GM21825 (cell line): ENCODE results near the gene HOXC11.

ENCODE experiments used
- ATAC-seq: cut with Tn5 transposase; IDR thresholded peaks from one replicate; pipeline ENCODE4 v1.9.1; 2021; ENCODE audit warnings: mild to moderate bottlenecking, moderate library complexity; ENCODE audit not compliant: unreplicated experiment

The HOXC11 gene

GRCh38 chr12:53971686-53972085 lies 1.2 kb upstream of the HOXC11 start:
- ATAC-seq, result no peak

GRCh38 chr12:53972152-53972702 lies 699 bp upstream of the HOXC11 start:
- ATAC-seq, result no peak

DNA sequence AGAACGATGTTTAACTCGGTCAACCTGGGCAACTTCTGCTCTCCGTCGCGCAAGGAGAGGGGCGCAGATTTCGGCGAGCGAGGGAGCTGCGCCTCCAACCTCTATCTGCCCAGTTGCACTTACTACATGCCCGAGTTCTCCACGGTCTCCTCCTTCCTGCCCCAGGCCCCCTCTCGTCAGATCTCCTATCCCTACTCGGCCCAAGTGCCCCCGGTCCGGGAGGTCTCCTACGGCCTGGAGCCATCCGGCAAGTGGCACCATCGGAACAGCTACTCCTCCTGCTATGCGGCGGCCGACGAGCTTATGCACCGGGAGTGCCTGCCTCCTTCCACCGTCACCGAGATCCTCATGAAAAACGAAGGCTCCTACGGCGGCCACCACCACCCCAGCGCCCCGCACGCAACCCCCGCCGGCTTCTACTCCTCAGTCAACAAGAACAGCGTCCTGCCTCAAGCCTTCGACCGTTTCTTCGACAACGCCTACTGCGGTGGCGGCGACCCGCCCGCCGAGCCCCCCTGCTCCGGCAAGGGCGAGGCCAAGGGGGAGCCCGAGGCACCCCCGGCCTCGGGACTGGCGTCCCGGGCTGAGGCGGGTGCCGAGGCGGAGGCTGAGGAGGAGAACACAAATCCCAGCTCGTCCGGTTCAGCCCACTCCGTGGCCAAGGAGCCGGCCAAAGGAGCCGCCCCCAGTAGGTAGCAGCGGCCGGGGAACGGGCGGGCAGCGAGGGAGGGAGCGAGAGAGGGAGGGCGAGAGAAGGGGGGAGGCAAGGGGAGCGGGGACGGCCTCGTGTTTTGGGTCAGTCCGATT lies 513 bp downstream of the HOXC11 start:
- no peak for ATAC-seq

DNA sequence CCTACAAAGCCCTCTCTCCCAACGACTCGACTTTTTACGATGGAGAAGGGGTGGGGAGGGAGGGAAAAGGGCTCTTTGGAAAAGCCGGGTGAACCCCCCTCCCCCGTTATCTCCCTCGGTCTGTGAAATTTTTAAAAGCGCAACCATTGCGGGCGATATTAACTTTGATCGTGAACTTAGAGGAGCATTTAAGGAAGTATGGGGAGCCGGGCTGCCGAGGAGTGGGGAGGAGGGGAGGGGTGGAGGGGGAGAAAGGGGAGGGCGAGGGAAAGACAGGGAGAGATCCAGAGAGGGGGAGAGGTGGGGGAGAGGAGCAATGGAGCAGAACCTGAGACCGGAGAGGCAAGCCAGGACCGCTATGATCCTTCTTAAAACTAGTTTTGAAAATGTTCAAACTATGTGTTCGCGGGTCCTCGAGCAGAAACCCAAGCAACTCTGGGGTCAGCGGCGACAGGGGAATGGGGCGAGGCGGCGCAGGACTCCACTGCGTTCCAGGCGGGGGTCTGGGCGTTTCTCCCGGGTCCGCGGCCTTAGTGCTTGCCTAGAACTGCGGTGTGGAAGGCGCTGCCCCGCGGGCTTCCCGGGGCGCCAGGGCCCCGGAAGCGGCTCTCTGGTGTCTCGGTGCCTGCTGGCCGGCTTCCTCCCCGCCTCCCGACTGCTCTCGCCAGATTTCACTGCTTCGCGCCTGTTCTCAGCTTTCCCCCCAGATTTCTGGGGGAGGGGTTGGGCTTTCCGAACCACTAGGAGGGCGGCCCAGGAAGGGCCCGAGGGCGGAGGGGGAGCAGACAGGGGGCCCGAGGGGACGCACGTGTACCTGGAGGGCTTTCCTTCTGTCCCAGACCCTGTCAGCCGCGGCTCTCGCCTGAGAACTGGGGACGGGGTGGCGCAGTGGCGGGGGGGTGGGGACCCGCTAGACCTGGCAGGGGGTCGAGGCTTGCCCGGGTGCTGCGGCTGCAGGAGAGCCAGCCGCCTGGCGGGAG lies 1.4 kb downstream of the HOXC11 start, which contains the start of gene HOTAIR:
TSS of gene HOTAIR (minus strand) at position 871 of the 980 bp plus-strand sequence.
- no peak for ATAC-seq

- no peak for ATAC-seq
These were observed 2.1 kb downstream of the HOXC11 start for GRCh38 chr12:53975064-53975471.

GRCh38 chr12:53975479-53976152 lies 2.7 kb downstream of the HOXC11 start:
- ATAC-seq, result no peak

DNA sequence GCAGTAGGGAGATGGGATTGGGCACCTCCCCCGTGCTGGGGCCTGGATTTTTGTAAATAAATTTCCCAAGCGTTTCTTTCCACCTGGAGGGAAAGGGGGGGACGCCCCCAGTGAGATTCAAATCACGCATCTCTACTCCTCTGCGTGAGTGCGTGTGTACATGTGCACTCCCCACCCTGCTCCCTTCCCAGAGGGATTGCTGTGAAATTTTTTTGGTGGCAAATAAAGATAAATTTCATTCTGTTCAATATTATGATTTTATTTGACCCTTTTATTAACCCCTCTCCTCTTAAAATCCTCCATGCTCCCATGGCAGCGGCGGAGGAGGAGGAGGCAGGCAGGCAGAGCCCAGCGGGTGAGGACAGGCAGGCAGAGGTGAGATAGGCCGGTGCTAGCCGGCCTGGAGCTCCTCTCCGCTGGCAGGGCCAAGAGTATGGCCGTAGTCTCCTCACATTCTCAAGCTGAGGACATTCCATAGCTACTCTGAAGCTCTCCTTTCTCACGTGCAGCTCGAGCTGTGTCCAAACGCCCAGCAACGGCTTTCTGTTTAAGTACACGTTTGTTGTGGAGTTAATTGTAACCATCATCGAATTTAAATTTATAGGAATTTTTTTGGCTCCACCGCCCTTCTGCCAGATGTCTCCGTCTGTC lies 3.4 kb downstream of the HOXC11 start:
- ATAC-seq, result no peak

DNA sequence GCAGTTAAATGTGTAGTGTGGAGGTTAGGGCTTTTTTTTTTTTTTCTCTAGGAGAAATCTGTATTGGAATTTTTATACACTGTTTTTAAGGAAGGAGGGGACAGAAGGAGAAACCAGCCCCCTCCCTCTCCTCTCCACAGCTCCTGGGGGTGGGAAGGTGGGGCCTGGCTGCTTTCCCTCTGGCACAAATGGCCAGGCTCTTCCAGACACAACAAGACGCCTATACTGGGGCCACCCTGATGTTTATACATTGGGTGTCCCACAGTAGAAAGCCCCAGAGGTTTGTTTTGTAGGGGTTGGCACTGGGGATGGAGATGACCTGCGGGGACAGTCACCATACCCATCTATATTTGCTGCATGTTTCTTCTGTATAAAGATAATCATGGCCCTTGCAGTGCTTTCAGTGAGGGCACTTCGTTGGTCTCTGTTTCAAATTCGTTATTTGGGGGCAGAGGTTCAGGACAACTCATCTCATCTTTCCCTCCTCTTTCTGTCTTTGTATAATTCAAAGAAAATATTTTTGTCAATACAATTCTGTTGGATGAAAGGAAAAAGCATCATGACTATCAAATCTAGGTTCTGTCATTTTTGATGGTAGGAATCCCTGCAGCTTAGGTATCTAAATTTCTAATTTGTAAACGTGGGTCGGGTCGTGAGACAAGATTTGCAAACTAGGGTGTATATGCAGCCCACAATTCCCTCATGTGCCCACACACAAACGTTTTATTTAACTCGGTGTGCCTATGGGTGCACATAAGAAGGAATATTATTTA lies 4.1 kb downstream of the HOXC11 start:
- no peak for ATAC-seq

GRCh38 chr12:53977596-53978445 lies 4.9 kb downstream of the HOXC11 start:
- no peak for ATAC-seq

GRCh38 chr12:53978477-53979356 lies 5.8 kb downstream of the HOXC11 start:
- no peak for ATAC-seq

DNA sequence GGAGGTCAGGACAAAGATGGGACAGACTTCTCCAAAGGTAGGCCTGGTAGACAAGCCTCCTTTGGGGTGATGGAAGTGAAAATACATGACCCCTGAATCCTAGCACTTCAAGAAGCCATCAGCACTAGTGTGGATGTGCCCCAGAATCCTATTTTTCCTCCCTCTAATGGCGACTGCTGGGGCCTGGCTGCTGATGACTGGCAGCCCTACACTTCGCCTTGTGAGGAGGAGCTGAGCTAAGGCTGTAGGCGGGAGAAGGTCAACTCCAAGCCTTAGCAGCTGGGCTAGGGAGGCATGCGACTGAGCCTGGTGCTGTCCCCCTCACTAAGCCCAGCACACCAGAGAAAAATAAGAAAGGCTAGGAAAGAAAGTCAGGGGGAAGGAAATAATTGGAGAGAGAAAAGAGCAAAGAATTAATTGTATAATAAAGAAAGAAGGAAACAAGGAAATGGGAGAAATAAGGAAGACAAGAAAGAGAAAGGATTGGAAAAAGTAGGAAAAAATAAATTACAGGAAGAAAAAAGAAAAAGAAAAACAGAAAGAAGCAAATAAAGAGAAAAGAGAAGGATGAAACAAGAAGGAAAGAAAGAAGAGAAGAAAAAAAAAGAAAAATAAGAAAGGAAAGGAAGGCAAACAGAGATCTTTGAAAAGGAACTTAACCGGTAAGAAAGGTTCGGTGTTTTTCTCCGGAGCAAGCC lies 7.3 kb downstream of the HOXC11 start:
- ATAC-seq, result no peak

GRCh38 chr12:53980802-53981496 lies 8.0 kb downstream of the HOXC11 start:
- no peak for ATAC-seq

DNA sequence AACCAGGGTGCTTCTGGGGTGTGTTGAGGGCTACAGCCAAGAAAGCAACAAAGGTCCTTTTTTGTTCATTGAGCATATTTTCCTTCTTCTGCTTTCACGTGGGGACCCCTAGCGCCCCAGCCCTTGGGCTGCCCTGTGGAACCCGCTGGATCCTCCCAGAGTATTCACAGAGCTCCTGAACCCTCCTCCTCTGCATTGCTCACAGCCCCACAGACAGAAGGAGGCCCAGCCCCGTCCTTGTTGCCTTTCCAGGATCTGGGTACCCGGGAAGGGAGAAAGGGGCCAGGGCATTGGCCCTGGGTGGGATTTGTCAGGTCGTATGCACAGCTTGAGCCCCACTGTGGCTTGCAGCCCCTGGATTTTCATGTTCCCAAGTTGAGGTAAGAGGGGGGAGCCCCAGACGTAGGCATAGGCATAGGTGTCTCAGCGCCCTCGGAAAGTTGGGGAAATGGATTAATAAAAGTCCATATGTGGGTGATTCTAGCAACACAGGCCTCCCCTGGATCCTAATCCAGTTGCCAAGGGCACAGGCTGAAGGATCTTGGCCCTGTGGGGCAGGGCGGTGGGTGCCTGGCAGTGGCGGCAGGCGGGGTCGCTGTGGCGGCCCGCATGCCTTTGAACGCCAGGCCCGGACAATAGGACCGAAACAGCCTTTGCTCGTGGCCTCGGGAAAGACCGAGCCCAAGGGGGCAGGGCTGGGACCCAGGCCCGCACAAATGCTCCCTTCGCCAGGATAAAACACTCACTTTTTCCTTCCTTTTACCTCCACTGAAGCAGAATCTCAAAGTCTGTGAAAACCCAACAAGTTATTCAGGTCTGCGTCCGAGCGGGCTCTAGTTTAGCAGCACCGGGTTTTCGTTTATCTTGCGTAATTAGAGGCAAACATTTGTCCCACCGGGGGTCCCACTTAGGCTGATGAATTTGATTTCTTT lies 9.0 kb downstream of the HOXC11 start:
- no peak for ATAC-seq

DNA sequence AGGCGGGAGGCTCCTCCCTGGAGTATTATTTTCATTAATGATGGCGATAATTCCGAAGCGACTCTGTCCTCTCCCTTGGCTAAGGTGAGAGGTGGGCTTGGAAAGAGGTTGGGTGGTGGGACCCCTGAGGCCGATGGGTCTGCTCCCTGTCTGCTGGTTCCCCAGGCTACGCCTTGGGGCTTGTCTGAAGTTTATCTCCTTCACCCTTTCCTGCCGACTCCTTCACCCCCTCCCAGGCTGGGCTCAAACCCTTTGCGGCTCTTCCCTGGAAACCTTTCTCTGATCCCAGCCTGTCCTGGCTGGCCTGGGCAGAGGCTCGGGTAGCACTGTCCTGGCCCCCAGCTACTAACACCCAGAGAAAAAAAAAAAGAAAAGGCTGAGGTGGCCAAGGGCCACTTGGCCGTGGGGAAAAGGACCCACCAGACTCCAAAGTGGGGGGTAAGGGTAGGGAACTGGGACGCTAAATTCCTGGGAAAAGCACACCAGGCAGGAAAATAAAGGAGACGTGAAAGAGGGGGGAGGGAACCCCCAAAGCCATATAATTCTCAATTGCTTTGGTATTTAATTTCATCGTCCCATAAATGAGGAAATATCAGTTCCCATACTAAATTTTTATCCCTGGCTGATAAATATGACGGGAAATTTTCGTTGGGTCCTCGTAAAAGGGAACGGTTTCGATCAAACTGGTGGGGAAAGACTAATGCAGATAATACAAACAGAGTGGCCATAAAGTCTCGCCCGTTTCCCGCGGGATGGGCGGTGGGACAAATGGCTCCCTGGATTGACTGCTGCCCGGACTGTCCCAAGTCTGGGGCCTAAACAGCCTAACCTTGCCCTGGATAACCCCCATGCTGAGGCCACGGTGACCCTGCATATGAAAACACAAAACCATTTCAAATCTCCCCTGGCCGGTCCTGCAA lies 10.0 kb downstream of the HOXC11 start:
- no peak for ATAC-seq
